ENCODE results near the gene BRI3BP. TPM values are rescaled to one million over a fixed set of nuclear protein-coding genes. Genes with fewer than 3 reads are reported as not detected.
"Not testable (repeated sequence)": the region's sequence is repeated elsewhere in the genome, so short reads cannot be mapped to it uniquely, and the experiment has no call there.

The BRI3BP gene
- total RNA-seq, 1 donor from 2014 or later: 12.0 TPM

DNA sequence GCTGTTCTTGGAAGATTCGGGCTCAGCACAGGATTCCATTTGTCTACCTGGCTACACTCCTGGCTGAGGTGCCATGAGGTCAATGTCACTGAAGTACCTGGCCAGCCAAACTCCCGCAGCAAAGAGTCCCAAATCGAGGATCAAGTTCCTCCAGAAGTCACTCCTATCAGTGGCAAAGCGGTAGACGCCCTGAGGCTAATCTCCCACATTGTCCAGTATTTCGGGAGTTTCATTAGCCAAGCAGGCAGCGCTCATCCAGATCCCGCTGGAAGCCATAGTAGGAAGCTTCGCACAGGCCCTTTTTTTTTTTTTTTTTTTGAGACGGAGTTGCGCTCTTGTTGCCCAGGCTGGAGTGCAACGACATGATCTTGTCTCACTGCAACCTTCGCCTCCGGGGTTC, 62.9 kb downstream of the BRI3BP start:
- Mint-ChIP-seq H3K9me3 (ENCODE audit: low read depth) (peaks cover 5% of the 10 kb centered on the region), H3K4me3 (ENCODE audit: low read depth) (no peak overlapping the region), H3K27me3 (no peaks in the 10 kb centered on the region), H3K27ac (no peak overlapping the region), H3K36me3 (ENCODE audit: insufficient read depth) (peaks cover 3% of the 10 kb centered on the region), H3K4me1 (ENCODE audit: low read depth) (no peaks in the 10 kb centered on the region)
- TF ChIP-seq CTCF (IDR thresholded peaks at IDR 0.05; ENCODE audit: unreplicated experiment): no peak
- DNase-seq (ENCODE audit: low spot score, unreplicated experiment): no peak

- no peak for TF ChIP-seq CTCF (IDR thresholded peaks at IDR 0.05; ENCODE audit: unreplicated experiment)
- no peaks in the 10 kb centered on the region for H3K4me1 Mint-ChIP-seq (ENCODE audit: low read depth)
- peaks cover 4% of the 10 kb centered on the region for H3K36me3 Mint-ChIP-seq (ENCODE audit: insufficient read depth)
- DNase-seq (ENCODE audit: low spot score, unreplicated experiment): no peak
- no peaks in the 10 kb centered on the region for H3K27me3 Mint-ChIP-seq
- H3K4me3 Mint-ChIP-seq (ENCODE audit: low read depth): no peak overlapping the region
- H3K27ac Mint-ChIP-seq: no peak overlapping the region
- peaks cover 9% of the 10 kb centered on the region for H3K9me3 Mint-ChIP-seq (ENCODE audit: low read depth)
Observed at GRCh38 chr12:125057708-125058107, 64.3 kb downstream of the BRI3BP start.

- Mint-ChIP-seq H3K4me1 (ENCODE audit: low read depth) (peaks cover 5% of the 10 kb centered on the region), H3K27me3 (no peaks in the 10 kb centered on the region), H3K27ac (no peak overlapping the region), H3K36me3 (ENCODE audit: insufficient read depth) (peaks cover 4% of the 10 kb centered on the region), H3K4me3 (ENCODE audit: low read depth) (no peak overlapping the region), H3K9me3 (ENCODE audit: low read depth) (peaks cover 9% of the 10 kb centered on the region)
- TF ChIP-seq CTCF (IDR thresholded peaks at IDR 0.05; ENCODE audit: unreplicated experiment): no peak
- no peak for DNase-seq (ENCODE audit: low spot score, unreplicated experiment)
Observed at GRCh38 chr12:125061229-125061628, 67.8 kb downstream of the BRI3BP start.

DNA sequence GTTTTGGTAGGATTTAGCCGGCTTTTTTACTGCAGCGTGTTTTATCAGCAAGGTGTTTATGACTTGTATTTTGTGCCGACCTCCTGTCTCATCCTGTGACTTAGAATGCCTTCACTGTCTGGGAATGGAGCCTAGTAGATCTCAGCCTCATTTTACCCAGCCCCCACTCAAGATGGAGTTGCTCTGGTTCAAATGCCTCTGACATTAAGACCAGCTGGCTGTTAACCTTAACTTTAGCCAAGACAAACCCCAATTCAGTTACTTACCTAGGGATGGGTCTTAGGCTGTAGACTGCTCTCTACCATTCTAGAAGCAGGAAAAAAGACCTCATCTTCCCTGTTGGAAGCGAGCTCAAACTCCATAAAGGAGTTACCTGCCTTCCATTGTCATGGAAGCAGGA, 70.1 kb downstream of the BRI3BP start:
- not testable (repeated sequence) for H3K4me3 Mint-ChIP-seq (ENCODE audit: low read depth)

DNA sequence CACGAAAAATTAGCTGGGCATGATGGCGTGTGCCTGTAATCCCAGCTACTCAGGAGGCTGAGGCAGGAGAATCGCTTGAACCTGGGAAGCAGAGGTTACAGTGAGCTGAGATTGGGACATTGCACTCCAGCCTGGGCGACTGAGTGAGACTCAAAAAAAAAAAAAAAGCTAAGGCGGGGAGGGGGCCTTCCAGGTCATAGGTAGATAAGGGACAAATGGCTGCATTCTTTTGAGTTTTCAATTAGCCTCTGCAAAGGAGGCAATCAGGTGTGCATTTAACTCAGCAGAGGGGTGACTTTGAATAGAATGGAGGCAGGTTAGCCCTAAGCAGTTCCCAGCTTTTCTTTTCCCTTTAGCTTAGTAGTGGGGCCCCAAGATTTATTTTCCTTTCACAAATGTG, 71.0 kb downstream of the BRI3BP start:
- peak overlapping the region; percentile 73 for H3K4me3 Mint-ChIP-seq (ENCODE audit: low read depth)
- no peaks in the 10 kb centered on the region for H3K27me3 Mint-ChIP-seq
- H3K36me3 Mint-ChIP-seq (ENCODE audit: insufficient read depth): peaks cover 4% of the 10 kb centered on the region
- no peak for DNase-seq (ENCODE audit: low spot score, unreplicated experiment)
- H3K27ac Mint-ChIP-seq: peak overlapping the region; percentile 73
- no peak for TF ChIP-seq CTCF (IDR thresholded peaks at IDR 0.05; ENCODE audit: unreplicated experiment)
- H3K4me1 Mint-ChIP-seq (ENCODE audit: low read depth): peaks cover 9% of the 10 kb centered on the region
- H3K9me3 Mint-ChIP-seq (ENCODE audit: low read depth): peaks cover 9% of the 10 kb centered on the region

More for the DNA sequence above, 70.1 kb downstream of the BRI3BP start:
- not testable (repeated sequence) for H3K4me1 Mint-ChIP-seq (ENCODE audit: low read depth); H3K27ac Mint-ChIP-seq; H3K36me3 Mint-ChIP-seq (ENCODE audit: insufficient read depth); H3K9me3 Mint-ChIP-seq (ENCODE audit: low read depth); DNase-seq (ENCODE audit: low spot score, unreplicated experiment); H3K27me3 Mint-ChIP-seq

GRCh38 chr12:125065021-125065918, 71.8 kb downstream of the BRI3BP start, which contains the start of gene AACS:
AACS (plus strand) TSS chr12:125065435; CDS start chr12:125065585, 150 bp downstream.
- H3K27me3 Mint-ChIP-seq: no peaks in the 10 kb centered on the region
- H3K36me3 Mint-ChIP-seq (ENCODE audit: insufficient read depth): peaks cover 3% of the 10 kb centered on the region
- peak within 1 kb of the TSS; percentile 81 for H3K4me3 Mint-ChIP-seq (ENCODE audit: low read depth)
- H3K27ac Mint-ChIP-seq: peak within 1 kb of the TSS; percentile 73
- H3K9me3 Mint-ChIP-seq (ENCODE audit: low read depth): peaks cover 7% of the 10 kb centered on the region
- peak; percentile 72 for DNase-seq (ENCODE audit: low spot score, unreplicated experiment)
- peaks cover 9% of the 10 kb centered on the region for H3K4me1 Mint-ChIP-seq (ENCODE audit: low read depth)
- TF ChIP-seq CTCF (IDR thresholded peaks at IDR 0.05; ENCODE audit: unreplicated experiment): no peak

Measured in progenitor cell of endocrine pancreas (in vitro differentiated cells).